ENCODE measurements around the gene THAP7. TPM values are rescaled to one million over a fixed set of nuclear protein-coding genes. Genes with fewer than 3 reads are reported as not detected.

Gene THAP7
- total and polyA plus RNA-seq, 2 donors (not counting 3 experiments of a cell fraction or from before 2014, with no cell fraction given) = 13.5 to 24.4 TPM

DNA sequence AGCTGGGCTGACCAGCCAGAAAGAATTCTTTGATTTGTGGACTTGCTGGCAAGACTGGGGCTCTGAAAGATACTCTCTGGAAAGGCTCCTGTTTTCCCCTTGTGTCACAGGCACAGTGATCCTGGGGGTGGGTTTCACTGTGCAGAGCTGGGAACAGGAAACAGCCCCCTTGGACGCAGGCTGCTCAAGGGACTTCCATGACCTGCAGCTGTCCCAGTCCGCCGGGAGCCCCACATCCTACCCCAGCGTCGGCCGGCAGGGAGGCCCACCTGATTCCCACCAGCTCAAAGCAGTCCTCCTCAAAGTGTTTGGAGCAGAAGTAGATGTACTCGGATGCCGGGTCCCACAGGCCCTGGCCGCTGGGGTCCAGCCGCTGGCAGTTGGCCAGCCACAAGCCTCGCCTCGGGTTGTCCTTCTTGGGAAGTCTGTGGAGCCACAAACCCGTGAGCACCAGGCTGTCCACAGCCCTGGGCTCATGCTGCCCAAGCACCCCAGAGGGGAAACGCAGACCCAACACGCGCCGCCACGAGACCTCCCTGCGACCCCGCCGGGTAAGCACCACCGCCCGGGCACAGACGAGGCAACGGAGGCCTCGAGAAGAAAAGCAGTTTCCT lies 824 bp downstream of the THAP7 start:
- no TSS peak for BruUV-seq (replicated peaks)
- peak overlapping the region; percentile 42 to 86 (median 77) for H3K4me3 ChIP-seq (replicated peaks in 1 of 3; ENCODE audit: insufficient read depth in 1 of 3, low read depth in 1 of 3, low read length in 3 of 3)
- TF ChIP-seq GATA2 (IDR thresholded peaks at IDR 0.05; ENCODE audit: insufficient read depth, insufficient read length, low read depth, low read length) = no peak
- no peak for TF ChIP-seq EZH2 (IDR thresholded peaks at IDR 0.05; ENCODE audit: borderline replicate concordance, low read depth, low read length, severe bottlenecking)
- TF ChIP-seq, protein P1, sequence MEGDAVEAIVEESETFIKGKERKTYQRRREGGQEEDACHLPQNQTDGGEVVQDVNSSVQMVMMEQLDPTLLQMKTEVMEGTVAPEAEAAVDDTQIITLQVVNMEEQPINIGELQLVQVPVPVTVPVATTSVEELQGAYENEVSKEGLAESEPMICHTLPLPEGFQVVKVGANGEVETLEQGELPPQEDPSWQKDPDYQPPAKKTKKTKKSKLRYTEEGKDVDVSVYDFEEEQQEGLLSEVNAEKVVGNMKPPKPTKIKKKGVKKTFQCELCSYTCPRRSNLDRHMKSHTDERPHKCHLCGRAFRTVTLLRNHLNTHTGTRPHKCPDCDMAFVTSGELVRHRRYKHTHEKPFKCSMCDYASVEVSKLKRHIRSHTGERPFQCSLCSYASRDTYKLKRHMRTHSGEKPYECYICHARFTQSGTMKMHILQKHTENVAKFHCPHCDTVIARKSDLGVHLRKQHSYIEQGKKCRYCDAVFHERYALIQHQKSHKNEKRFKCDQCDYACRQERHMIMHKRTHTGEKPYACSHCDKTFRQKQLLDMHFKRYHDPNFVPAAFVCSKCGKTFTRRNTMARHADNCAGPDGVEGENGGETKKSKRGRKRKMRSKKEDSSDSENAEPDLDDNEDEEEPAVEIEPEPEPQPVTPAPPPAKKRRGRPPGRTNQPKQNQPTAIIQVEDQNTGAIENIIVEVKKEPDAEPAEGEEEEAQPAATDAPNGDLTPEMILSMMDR (IDR thresholded peaks at IDR 0.05; ENCODE audit: extremely low read depth in 1 of 2, insufficient read depth in 1 of 2, low read depth in 1 of 2, low read length in 2 of 2) = no peak
- H3K27ac ChIP-seq (ENCODE audit: insufficient read depth, low read depth, low read length) = peak overlapping the region; percentile 88
- peak; percentile 18 for DNase-seq (ENCODE audit: low read depth, low spot score)
- FAIRE-seq = no peak
- dilution Hi-C loops (cut with MboI; ENCODE audit: extremely low pct_ligation_motif_present, low sequenced_read_pairs) (no loop called here), intact Hi-C loops (cut with micrococcal nuclease) (loop anchor here (2.0 to 5.0 kb wide), 2 partner anchors 84 to 114 kb away; partner anchors contain the start of gene CRKL)
- peaks cover 20% of the 10 kb centered on the region for H3K79me2 ChIP-seq (ENCODE audit: control insufficient read depth, insufficient read depth, low read length)
- peaks cover 22% of the 10 kb centered on the region for H3K4me1 ChIP-seq (ENCODE audit: control insufficient read depth, extremely low read depth, insufficient read depth, low read length)
- no peaks in the 10 kb centered on the region for H3K9me3 ChIP-seq (replicated peaks; ENCODE audit: control insufficient read depth, insufficient read depth, low read length)
- H3K36me3 ChIP-seq (ENCODE audit: control insufficient read depth in 2 of 2, extremely low read depth in 1 of 2, insufficient read depth in 2 of 2, low read length in 2 of 2) = peaks cover 5 to 9% of the 10 kb centered on the region in 2 experiments
- H3K9ac ChIP-seq (replicated peaks; ENCODE audit: extremely low read depth, insufficient read depth, low read length) = peak overlapping the region; percentile 88
- no peaks in the 10 kb centered on the region for H3K9me1 ChIP-seq (replicated peaks; ENCODE audit: control insufficient read depth, extremely low read depth, insufficient read depth, low read length)
- no peaks in the 10 kb centered on the region for H3K27me3 ChIP-seq (ENCODE audit: control insufficient read depth in 2 of 2, insufficient read depth in 2 of 2, low read length in 2 of 2)
- H3K4me2 ChIP-seq (ENCODE audit: insufficient read depth, low read length) = peak overlapping the region; percentile 81
- H4K20me1 ChIP-seq (replicated peaks; ENCODE audit: control insufficient read depth, extremely low read depth, insufficient read depth, low read length) = no peaks in the 10 kb centered on the region
- peak overlapping the region; percentile 79 for H2AFZ ChIP-seq (ENCODE audit: low read depth, low read length)
- ChIA-PET CTCF (interaction anchor here (2.8 kb wide), 1 partner anchor 19 kb away, joined by 19 read pairs; the partner anchor contains the start of gene LZTR1), POLR2A (no interaction called here)

All from endothelial cell of umbilical vein (primary cell).